SK-N-MC (cell line): ENCODE data around the gene SOSTDC1.

ENCODE experiments used
- EZH2 ChIP-seq: fragments of 200-600 bp; sonication (generic); IDR thresholded peaks from one replicate; pipeline ENCODE4 v1.6.1; 2017; ENCODE audit warnings: antibody characterized with exemption
- FOXP2 ChIP-seq: optimal IDR thresholded peaks from 2 replicates; pipeline ENCODE3; 2011; ENCODE audit warnings: mild to moderate bottlenecking, moderate library complexity; ENCODE audit not compliant: insufficient read depth; ENCODE audit errors: extremely low read length, control extremely low read depth
- POLR2AphosphoS5 ChIP-seq: IDR thresholded peaks from 2 replicates; pipeline ENCODE4 v1.6.1; 2012; ENCODE audit warnings: mild to moderate bottlenecking, low read depth, low read length, borderline replicate concordance

- no peak for TF ChIP-seq EZH2
- TF ChIP-seq POLR2AphosphoS5: no peak
- no peak for TF ChIP-seq FOXP2
These were observed 38.5 kb upstream of the SOSTDC1 start for GRCh38 chr7:16504019-16504418.
